ENCODE data around the gene EML4. TPM values are rescaled to one million over a fixed set of nuclear protein-coding genes. Genes with fewer than 3 reads are reported as not detected.

The EML4 gene
- total RNA-seq, 1 donor from 2014 or later: 167 TPM

- H3K4me3 Mint-ChIP-seq: no peak overlapping the region
- peaks cover 99% of the 10 kb centered on the region for H3K79me2 ChIP-seq (ENCODE audit: low read depth)
- H3K9me3 Mint-ChIP-seq: peaks cover 6% of the 10 kb centered on the region
Observed at GRCh38 chr2:42199002-42199401, 29.8 kb downstream of the EML4 start.

GRCh38 chr2:42199626-42200025, 30.5 kb downstream of the EML4 start:
- Histone ChIP-seq H3K4me1 (peaks cover 10% of the 10 kb centered on the region), H3K4me2 (no peak overlapping the region), H3K9ac (no peak overlapping the region), H3K4me3 (no peak overlapping the region), H3K9me3 (ENCODE audit: low read depth) (no peaks in the 10 kb centered on the region), H3K27me3 (no peaks in the 10 kb centered on the region), H2AFZ (replicated peaks) (no peak overlapping the region), H3K36me3 (no peaks in the 10 kb centered on the region), H3F3A (ENCODE audit: low read depth) (no peaks in the 10 kb centered on the region), H3K79me2 (ENCODE audit: low read depth) (peaks cover 99% of the 10 kb centered on the region), H3K27ac (no peak overlapping the region), H4K20me1 (ENCODE audit: low read depth) (peaks cover 75% of the 10 kb centered on the region)
- Mint-ChIP-seq H3K36me3 (peaks cover 7% of the 10 kb centered on the region), H3K4me3 (no peak overlapping the region), H3K4me1 (no peaks in the 10 kb centered on the region), H3K27ac (no peak overlapping the region), H3K9me3 (peaks cover 6% of the 10 kb centered on the region), H3K27me3 (ENCODE audit: insufficient read depth, low read depth) (peaks cover 2% of the 10 kb centered on the region)
- TF ChIP-seq EZH2 (IDR thresholded peaks at IDR 0.05): no peak
- TF ChIP-seq EZH2phosphoT487 (IDR thresholded peaks at IDR 0.05): no peak
- TF ChIP-seq CTCF (IDR thresholded peaks at IDR 0.05): no peak
- no peak for DNase-seq (ENCODE audit: low spot score)

More at GRCh38 chr2:42199002-42199401, 29.8 kb downstream of the EML4 start:
- peaks cover 10% of the 10 kb centered on the region for H3K4me1 ChIP-seq
- peaks cover 7% of the 10 kb centered on the region for H3K36me3 Mint-ChIP-seq
- TF ChIP-seq CTCF (IDR thresholded peaks at IDR 0.05) (no peak), EZH2 (IDR thresholded peaks at IDR 0.05) (no peak), EZH2phosphoT487 (IDR thresholded peaks at IDR 0.05) (no peak)
- H3K27ac Mint-ChIP-seq: no peak overlapping the region
- no peaks in the 10 kb centered on the region for H3K9me3 ChIP-seq (ENCODE audit: low read depth)
- no peak overlapping the region for H3K27ac ChIP-seq
- no peak overlapping the region for H3K4me3 ChIP-seq
- no peaks in the 10 kb centered on the region for H3K27me3 ChIP-seq
- no peak overlapping the region for H3K4me2 ChIP-seq
- no peak for DNase-seq (ENCODE audit: low spot score)
- no peak overlapping the region for H3K9ac ChIP-seq
- H2AFZ ChIP-seq (replicated peaks): no peak overlapping the region
- H3K27me3 Mint-ChIP-seq (ENCODE audit: insufficient read depth, low read depth): peaks cover 2% of the 10 kb centered on the region
- no peaks in the 10 kb centered on the region for H3K36me3 ChIP-seq
- no peaks in the 10 kb centered on the region for H3F3A ChIP-seq (ENCODE audit: low read depth)
- no peaks in the 10 kb centered on the region for H3K4me1 Mint-ChIP-seq
- H4K20me1 ChIP-seq (ENCODE audit: low read depth): peaks cover 75% of the 10 kb centered on the region

- TF ChIP-seq EZH2 (IDR thresholded peaks at IDR 0.05) (no peak), CTCF (IDR thresholded peaks at IDR 0.05) (no peak), EZH2phosphoT487 (IDR thresholded peaks at IDR 0.05) (no peak)
Observed at GRCh38 chr2:42200926-42201855, 32.0 kb downstream of the EML4 start.

More at GRCh38 chr2:42200926-42201855, 32.0 kb downstream of the EML4 start:
- Histone ChIP-seq H4K20me1 (ENCODE audit: low read depth) (peaks cover 76% of the 10 kb centered on the region), H3F3A (ENCODE audit: low read depth) (no peaks in the 10 kb centered on the region), H3K27me3 (no peaks in the 10 kb centered on the region), H2AFZ (replicated peaks) (no peak overlapping the region), H3K27ac (no peak overlapping the region), H3K4me3 (no peak overlapping the region), H3K4me1 (peaks cover 9% of the 10 kb centered on the region), H3K36me3 (no peaks in the 10 kb centered on the region), H3K9ac (no peak overlapping the region), H3K79me2 (ENCODE audit: low read depth) (peaks cover 99% of the 10 kb centered on the region), H3K4me2 (no peak overlapping the region), H3K9me3 (ENCODE audit: low read depth) (no peaks in the 10 kb centered on the region)
- Mint-ChIP-seq H3K36me3 (peaks cover 7% of the 10 kb centered on the region), H3K27me3 (ENCODE audit: insufficient read depth, low read depth) (peaks cover 2% of the 10 kb centered on the region), H3K9me3 (peaks cover 6% of the 10 kb centered on the region), H3K4me3 (no peak overlapping the region), H3K27ac (no peak overlapping the region), H3K4me1 (no peaks in the 10 kb centered on the region)
- DNase-seq (ENCODE audit: low spot score): no peak

All from neural progenitor cell (in vitro differentiated cells).